HG02840 (cell line): Measurements from ENCODE around the gene PTP4A1.

ENCODE experiments used
- ATAC-seq: cut with Tn5 transposase; IDR thresholded peaks from one replicate; pipeline ENCODE4 v1.9.1; 2021; ENCODE audit warnings: mild to moderate bottlenecking, moderate library complexity, moderate number of reproducible peaks; ENCODE audit not compliant: unreplicated experiment, low FRiP score

The PTP4A1 gene

GRCh38 chr6:63554782-63555181 lies 17.5 kb upstream of the PTP4A1 start:
- no peak for ATAC-seq

- no peak for ATAC-seq
These were observed 15.9 kb upstream of the PTP4A1 start for GRCh38 chr6:63556369-63556768.

GRCh38 chr6:63558278-63558677 lies 14.0 kb upstream of the PTP4A1 start:
- ATAC-seq = peak; percentile 55

- no peak for ATAC-seq
These were observed 11.4 kb upstream of the PTP4A1 start for GRCh38 chr6:63560801-63561287.

- no peak for ATAC-seq
These were observed 11.0 kb upstream of the PTP4A1 start for GRCh38 chr6:63561288-63561687.

- ATAC-seq = no peak
These were observed 9.0 kb upstream of the PTP4A1 start for GRCh38 chr6:63563235-63563634.

- ATAC-seq = no peak
These were observed 7.1 kb upstream of the PTP4A1 start for GRCh38 chr6:63565058-63565726.

- no peak for ATAC-seq
These were observed 6.3 kb upstream of the PTP4A1 start for GRCh38 chr6:63565727-63566596.

- no peak for ATAC-seq
These were observed 4.3 kb upstream of the PTP4A1 start for GRCh38 chr6:63567966-63568365.

GRCh38 chr6:63571361-63572043 lies 778 bp upstream of the PTP4A1 start:
- ATAC-seq = peak; percentile 0

GRCh38 chr6:63572747-63573075 lies 431 bp downstream of the PTP4A1 start:
- peak; percentile 9 for ATAC-seq

- ATAC-seq = peak; percentile 43
These were observed 1.0 kb downstream of the PTP4A1 start for GRCh38 chr6:63573076-63573898.

- ATAC-seq = no peak
These were observed 1.7 kb downstream of the PTP4A1 start for GRCh38 chr6:63573899-63574553.

GRCh38 chr6:63574554-63574900 lies 2.2 kb downstream of the PTP4A1 start:
- no peak for ATAC-seq

- no peak for ATAC-seq
These were observed 4.0 kb downstream of the PTP4A1 start for GRCh38 chr6:63576147-63576772.

GRCh38 chr6:63576985-63577712 lies 4.9 kb downstream of the PTP4A1 start:
- no peak for ATAC-seq

- ATAC-seq = no peak
These were observed 6.5 kb downstream of the PTP4A1 start for GRCh38 chr6:63578757-63579156.

- no peak for ATAC-seq
These were observed 7.8 kb downstream of the PTP4A1 start for GRCh38 chr6:63579937-63580703.
